AG10803 (cell line): ENCODE data around the gene SP6.

ENCODE experiments used
- DNase-seq: peaks from one replicate; pipeline ENCODE4 v3.0.0; 2010; ENCODE audit warnings: low read depth
- H3K4me3 ChIP-seq: 2 replicates; pipeline ENCODE4 v1.5.1; 2011; ENCODE audit warnings: mild to moderate bottlenecking, low read length, control low read depth
- CTCF ChIP-seq: conservative IDR thresholded peaks from 2 replicates; pipeline ENCODE4 v1.5.1; 2011; ENCODE audit warnings: mild to moderate bottlenecking, low read length, control low read depth, inconsistent platforms

The SP6 gene

GRCh38 chr17:47815106-47815918 lies 35.7 kb downstream of the SP6 start:
- DNase-seq, result no peak
- no peak for TF ChIP-seq CTCF
- H3K4me3 ChIP-seq, result no peak overlapping the region

DNA sequence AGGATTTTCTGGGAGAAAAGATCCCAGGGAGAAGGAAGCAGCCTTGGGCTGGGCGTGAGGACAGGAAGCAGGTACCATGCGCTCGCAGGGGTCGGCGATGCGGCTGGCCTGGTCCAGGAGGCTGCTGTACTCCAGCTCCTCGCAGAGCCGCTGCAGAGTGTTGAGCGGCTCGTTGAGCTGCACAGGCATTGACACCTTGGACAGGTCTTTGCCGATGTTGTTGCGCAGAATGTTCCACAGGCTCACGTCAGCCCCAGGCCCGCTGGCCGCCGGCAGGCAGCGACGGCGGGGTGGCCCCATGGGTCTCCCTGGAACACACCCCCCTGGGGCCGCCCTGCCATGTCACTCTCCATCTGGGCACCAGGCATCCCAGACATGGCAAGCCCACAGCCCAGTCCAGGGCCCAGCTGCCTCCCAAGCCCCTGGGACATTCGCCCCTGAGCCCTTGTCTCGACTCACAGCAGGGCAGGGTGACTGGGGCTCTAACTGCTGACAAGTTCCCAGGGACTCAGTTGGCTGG lies 37.4 kb downstream of the SP6 start:
- TF ChIP-seq CTCF, result no peak
- no peak overlapping the region for H3K4me3 ChIP-seq
- DNase-seq, result no peak

GRCh38 chr17:47813077-47813476 lies 37.9 kb downstream of the SP6 start:
- no peak overlapping the region for H3K4me3 ChIP-seq
- no peak for DNase-seq
- no peak for TF ChIP-seq CTCF

DNA sequence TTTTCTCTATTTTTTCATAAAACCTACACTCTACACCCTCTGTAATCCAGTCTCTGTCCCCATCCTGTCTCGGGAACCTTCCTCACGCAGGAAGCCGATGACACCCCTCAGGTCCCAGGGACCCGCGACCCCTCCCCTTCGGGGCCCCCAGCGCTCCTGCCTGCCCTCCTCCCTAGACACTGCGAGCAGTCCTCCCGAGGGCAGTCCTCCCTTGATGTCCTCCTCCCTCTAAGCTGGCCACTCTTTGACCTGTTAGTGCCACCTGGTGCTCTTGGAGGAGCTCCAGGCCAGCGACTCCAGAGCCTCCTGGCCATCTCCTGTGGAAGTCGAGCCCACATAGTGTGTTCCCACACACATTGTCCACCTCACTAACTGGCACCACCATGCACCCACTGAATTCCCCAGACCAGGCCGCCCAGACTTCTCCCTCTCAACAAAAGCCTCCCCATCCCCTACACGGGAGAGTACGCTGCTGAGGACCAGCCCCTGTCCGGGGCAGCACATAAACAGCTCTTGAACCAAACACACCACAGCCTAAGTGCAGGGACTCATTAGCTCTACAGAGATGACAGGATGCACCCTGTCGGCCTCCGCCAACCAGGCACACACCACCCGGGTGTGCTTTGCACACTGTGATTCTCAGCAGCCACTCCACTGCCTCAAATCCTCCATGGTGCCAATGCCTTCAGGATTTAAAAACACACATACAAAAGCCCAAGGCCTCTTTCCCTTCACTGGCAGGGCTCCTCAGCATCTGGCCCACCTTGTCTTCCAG lies 38.6 kb downstream of the SP6 start:
- no peak for DNase-seq
- no peak for TF ChIP-seq CTCF
- no peak overlapping the region for H3K4me3 ChIP-seq

DNA sequence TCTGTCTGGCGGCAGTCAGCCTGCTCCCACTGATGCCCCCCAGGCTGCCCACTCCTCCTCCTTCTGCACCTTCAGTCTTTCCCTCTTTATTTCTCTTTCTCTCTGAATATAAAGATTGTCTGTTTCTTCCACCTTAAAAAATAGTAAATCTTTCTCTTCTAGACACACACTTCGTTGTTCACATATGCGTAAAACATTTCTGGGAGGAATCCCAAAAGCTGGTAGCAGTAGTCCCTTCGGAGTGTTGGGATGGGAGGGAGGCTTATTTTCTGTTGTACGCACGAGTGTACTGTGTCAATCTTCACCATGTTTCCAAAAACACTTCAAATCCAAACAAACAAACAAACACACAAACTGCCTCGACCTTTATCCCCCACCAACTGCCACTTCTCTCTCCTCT lies 39.3 kb downstream of the SP6 start:
- no peak for TF ChIP-seq CTCF
- no peak overlapping the region for H3K4me3 ChIP-seq
- DNase-seq, result no peak

- DNase-seq, result no peak
- no peak overlapping the region for H3K4me3 ChIP-seq
- no peak for TF ChIP-seq CTCF
Measured at GRCh38 chr17:47810901-47811635, 39.9 kb downstream of the SP6 start.
